Measurements from ENCODE around the gene ZC3H18.

Gene ZC3H18

GRCh38 chr16:88631384-88631783 is 61.2 kb downstream of the ZC3H18 start:
- in situ Hi-C loops (cut with HindIII; ENCODE audit: low pct_unique_long_range_greater_than_20kb, low sequenced_read_pairs) = no loop called here
- DNase-seq (ENCODE audit: low read depth in 1 of 2, low spot score in 1 of 2) = no peak
- TF ChIP-seq JUND (IDR thresholded peaks at IDR 0.05; ENCODE audit: low read depth) = no peak

DNA sequence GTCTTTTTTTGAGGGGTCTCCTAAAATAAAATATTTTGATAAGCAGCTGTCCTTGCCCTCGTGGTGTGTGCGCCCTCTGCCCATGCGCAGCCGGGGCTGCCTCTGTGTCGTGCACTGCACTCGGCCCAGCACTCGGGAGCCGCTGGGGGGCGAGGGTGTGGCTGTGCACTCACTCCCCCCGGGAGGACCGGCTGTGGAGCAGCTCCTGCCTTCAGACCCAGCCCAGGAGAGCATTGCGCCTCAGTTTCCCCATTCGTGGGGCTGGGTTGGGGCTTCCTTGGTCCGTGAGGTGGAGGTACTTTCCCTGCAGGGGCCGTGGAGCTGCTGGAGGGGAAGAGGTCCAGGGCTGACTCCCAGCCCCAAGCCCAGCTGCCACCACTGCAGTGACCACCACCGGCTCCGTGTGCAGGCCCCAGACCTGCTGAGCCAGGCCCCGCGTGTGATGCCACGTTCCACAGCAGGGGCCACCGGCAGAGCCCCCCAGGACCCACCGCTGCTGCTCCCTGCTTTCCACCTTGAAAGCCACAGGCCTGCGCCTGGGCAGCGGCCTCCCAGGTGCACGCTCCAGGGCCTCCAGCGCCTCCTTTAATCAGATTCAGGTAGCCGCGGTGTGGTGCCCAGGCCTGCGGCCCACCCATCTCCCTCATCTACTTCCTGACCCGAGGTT is 61.9 kb downstream of the ZC3H18 start:
- in situ Hi-C loops (cut with HindIII; ENCODE audit: low pct_unique_long_range_greater_than_20kb, low sequenced_read_pairs) = no loop called here
- no peak for TF ChIP-seq JUND (IDR thresholded peaks at IDR 0.05; ENCODE audit: low read depth)
- no peak for DNase-seq (ENCODE audit: low read depth in 1 of 2, low spot score in 1 of 2)

GRCh38 chr16:88632587-88632930 is 62.4 kb downstream of the ZC3H18 start:
- TF ChIP-seq JUND (IDR thresholded peaks at IDR 0.05; ENCODE audit: low read depth) = no peak
- no peak for DNase-seq (ENCODE audit: low read depth in 1 of 2, low spot score in 1 of 2)
- in situ Hi-C loops (cut with HindIII; ENCODE audit: low pct_unique_long_range_greater_than_20kb, low sequenced_read_pairs) = no loop called here

- no peak for TF ChIP-seq JUND (IDR thresholded peaks at IDR 0.05; ENCODE audit: low read depth)
These were observed 63.5 kb downstream of the ZC3H18 start for GRCh38 chr16:88633684-88634140.

GRCh38 chr16:88634141-88634993 is 64.2 kb downstream of the ZC3H18 start:
- in situ Hi-C loops (cut with HindIII; ENCODE audit: low pct_unique_long_range_greater_than_20kb, low sequenced_read_pairs) = no loop called here
- no peak for DNase-seq (ENCODE audit: low read depth in 1 of 2, low spot score in 1 of 2)
- no peak for TF ChIP-seq JUND (IDR thresholded peaks at IDR 0.05; ENCODE audit: low read depth)

More at GRCh38 chr16:88633684-88634140, 63.5 kb downstream of the ZC3H18 start:
- DNase-seq (ENCODE audit: low read depth in 1 of 2, low spot score in 1 of 2) = peak in 1 of 2 experiments; percentile 44
- in situ Hi-C loops (cut with HindIII; ENCODE audit: low pct_unique_long_range_greater_than_20kb, low sequenced_read_pairs) = no loop called here

DNA sequence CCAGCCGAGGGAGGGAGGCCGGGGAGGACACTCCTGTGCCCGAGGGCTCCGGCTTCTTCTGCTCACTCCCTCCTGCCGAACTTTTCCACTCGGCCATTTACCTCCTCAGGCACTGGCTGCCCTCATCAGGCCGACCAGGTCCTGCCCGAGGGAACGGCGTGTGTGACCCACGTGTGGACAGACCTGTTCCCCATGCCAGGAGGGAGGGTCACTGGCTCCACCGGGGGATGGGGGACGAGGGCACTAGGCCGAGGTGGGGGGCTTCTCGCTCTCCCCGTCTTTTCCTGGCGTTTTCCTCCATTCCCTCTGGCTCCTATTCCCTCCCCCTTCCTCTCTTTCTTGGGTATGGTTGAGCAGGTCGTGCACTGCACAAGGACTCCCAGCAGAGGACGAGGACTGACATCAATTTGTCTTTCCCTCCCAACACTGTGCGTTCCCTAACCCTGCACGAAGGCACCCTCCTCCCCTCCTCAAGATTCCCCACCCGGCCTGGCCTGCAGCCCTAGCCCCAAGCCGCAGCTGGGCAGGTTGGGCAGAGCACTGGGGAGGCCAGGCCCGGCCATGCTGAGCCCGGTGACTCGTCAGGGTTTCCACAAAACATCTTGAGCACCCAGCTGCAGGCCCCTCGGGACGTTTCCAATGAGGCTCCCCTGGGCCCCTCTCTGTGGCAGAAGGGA is 64.9 kb downstream of the ZC3H18 start:
- no peak for DNase-seq (ENCODE audit: low read depth in 1 of 2, low spot score in 1 of 2)
- TF ChIP-seq JUND (IDR thresholded peaks at IDR 0.05; ENCODE audit: low read depth) = no peak
- in situ Hi-C loops (cut with HindIII; ENCODE audit: low pct_unique_long_range_greater_than_20kb, low sequenced_read_pairs) = no loop called here

DNA sequence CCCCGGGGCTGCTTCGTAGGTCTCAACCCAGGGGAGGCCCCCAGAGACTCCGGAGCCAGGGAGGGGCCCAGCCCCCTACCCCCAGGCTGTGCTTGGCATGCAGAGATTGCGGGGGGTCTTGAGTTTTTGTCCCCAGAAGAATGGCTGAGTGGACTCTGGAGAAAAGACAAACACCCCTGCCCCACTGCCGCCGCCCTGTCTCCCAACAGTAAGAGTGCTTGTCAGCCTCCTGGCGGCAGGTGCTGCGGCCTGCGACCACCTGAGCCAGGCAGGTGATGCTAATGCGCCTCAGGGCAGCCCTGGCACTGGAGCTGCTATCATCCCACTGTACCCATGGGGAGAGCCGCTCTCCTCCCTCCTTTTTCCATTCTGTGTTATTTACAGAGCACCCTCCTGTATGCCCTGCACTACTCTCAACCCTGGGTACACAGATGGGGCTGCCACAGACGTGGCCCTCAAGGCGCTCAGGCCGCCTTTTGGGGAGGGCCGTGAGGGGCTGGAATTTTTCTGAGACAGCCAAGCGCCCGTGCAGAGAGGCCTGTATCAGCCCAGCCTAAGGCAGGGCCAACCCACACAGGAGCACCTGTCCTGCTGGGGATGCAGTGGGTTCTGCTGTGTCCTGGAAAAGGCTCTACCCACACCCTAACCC is 65.6 kb downstream of the ZC3H18 start:
- TF ChIP-seq JUND (IDR thresholded peaks at IDR 0.05; ENCODE audit: low read depth) = no peak
- DNase-seq (ENCODE audit: low read depth in 1 of 2, low spot score in 1 of 2) = no peak
- in situ Hi-C loops (cut with HindIII; ENCODE audit: low pct_unique_long_range_greater_than_20kb, low sequenced_read_pairs) = no loop called here

- TF ChIP-seq JUND (IDR thresholded peaks at IDR 0.05; ENCODE audit: low read depth) = no peak
- in situ Hi-C loops (cut with HindIII; ENCODE audit: low pct_unique_long_range_greater_than_20kb, low sequenced_read_pairs) = no loop called here
- DNase-seq (ENCODE audit: low read depth in 1 of 2, low spot score in 1 of 2) = no peak
These were observed 66.5 kb downstream of the ZC3H18 start for GRCh38 chr16:88636488-88637265.

DNA sequence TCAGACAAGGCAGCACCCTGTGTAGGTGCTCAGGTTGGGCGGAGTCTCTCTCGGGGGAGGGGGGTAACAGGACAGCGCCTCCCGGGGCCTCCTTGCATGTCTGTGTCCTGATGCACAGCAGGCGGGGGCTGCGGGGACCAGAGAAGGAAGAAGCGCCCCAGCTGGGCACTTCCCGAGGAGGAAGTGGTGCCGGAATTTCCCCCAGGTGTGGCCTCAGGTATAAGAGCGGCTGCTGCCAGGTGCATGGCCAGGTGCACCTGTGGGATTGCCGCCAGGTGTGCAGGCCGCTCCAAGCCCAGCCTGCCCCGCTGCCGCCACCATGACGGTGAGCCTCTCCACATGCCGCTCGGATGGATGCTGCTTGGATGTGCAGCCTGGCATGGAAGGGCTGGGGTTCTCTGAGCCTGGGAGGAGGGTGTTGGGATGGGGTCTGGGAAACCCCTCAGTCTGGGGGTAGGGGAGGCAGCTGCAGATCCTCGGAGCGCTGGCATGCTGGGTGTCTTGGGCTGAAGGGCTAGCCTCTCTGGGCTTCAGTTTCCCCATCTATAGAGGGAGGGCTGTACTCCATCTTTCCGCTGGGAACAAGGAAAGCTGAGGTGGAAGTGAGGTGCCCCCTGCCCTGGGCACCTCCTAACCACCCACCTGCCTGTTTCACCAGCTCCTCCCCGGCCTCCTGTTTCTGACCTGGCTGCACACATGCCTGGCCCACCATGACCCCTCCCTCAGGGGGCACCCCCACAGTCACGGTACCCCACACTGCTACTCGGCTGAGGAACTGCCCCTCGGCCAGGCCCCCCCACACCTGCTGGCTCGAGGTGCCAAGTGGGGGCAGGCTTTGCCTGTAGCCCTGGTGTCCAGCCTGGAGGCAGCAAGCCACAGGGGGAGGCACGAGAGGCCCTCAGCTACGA is 68.4 kb downstream of the ZC3H18 start, which contains the start of gene IL17C:
Gene IL17C (plus strand): TSS at position 250 of the 908 bp plus-strand sequence. CDS start 70 bp downstream, at position 320.
- TF ChIP-seq JUND (IDR thresholded peaks at IDR 0.05; ENCODE audit: low read depth) = no peak
- DNase-seq (ENCODE audit: low read depth in 1 of 2, low spot score in 1 of 2) = peak; percentile 54 to 63
- in situ Hi-C loops (cut with HindIII; ENCODE audit: low pct_unique_long_range_greater_than_20kb, low sequenced_read_pairs) = no loop called here

GRCh38 chr16:88639231-88640038 is 69.2 kb downstream of the ZC3H18 start:
- TF ChIP-seq JUND (IDR thresholded peaks at IDR 0.05; ENCODE audit: low read depth) = no peak
- DNase-seq (ENCODE audit: low read depth in 1 of 2, low spot score in 1 of 2) = peak; percentile 74 to 78
- in situ Hi-C loops (cut with HindIII; ENCODE audit: low pct_unique_long_range_greater_than_20kb, low sequenced_read_pairs) = no loop called here

All from T47D (cell line).